Kidney tubule cell (primary cell): ENCODE data around the gene SMAD9.
A peak's percentile ranks its signal among the peaks of the same experiment; 100 is the strongest.

ENCODE experiments used
- DNase-seq: peaks from one replicate; pipeline ENCODE4 v3.0.0-alpha.2; 2018; ENCODE audit warnings: low spot score

Gene SMAD9

DNA sequence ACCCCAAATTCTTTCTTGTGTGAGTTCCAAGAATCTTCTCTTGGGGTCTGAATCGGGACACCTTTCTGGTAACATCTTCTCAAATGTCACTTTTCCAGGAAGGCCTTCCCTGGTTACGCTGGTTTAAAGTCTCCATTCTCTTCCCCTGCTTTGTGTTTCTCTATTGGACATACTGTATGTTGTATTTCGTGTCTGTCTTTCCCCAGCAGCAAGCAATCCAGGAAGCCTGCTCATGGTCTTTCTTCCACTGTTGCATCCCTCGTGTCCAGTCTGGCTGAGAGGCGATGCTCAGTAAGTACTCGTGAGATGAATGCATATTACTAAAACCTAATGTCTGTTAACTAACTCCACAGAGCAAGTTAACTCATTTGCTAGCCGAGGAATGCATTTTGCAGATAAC, 57.3 kb downstream of the SMAD9 start:
- DNase-seq, result no peak

DNA sequence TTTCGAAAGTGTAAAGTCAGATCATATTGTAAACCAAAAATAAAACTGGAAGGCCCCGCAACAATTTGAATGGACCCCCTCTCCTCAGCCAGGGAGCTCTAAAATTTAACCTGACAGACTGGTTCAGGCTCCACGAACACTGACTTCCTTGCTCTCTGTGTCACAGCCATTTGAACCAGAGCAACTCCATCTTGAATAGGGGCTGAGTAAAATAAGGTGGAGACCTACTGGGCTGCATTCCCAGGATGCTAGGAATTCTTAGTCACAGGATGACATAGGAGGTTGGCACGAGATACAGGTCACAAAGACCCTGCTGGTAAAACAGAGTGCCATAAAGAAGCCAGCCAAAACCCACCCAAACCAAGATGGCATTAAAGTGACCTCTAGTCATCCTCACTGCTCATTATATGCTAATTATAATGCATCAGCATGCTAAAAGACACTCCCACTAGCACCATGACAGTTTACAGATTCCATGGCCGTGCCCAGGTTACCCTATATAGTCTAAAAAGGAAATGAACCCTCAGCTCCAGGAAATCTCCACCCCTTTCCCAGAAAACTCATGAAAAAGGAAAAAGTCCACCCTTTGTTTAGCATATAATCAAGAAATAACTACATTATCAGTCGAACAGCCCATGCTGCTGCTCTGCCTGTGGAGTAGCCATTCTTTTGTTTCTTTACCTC, 57.9 kb downstream of the SMAD9 start:
- peak; percentile 27 for DNase-seq

DNA sequence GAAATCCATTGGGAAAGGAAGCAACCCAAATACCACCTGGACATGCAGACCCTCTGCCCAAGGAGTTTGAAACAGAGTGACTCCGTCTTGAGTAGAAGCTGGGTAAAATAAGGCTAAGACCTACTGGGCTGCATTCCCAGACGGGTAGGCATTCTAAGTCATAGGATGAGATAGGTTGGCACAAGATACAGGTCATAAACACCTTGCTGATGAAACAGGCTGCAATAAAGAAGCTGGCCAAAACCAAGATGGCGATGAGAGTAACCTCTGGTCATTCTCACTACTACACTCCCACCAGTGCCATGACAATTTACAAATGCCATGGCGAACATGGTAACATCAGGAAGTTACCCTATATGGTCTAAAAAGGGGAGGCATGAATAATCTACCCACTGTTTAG, 60.8 kb downstream of the SMAD9 start:
- DNase-seq, result no peak

DNA sequence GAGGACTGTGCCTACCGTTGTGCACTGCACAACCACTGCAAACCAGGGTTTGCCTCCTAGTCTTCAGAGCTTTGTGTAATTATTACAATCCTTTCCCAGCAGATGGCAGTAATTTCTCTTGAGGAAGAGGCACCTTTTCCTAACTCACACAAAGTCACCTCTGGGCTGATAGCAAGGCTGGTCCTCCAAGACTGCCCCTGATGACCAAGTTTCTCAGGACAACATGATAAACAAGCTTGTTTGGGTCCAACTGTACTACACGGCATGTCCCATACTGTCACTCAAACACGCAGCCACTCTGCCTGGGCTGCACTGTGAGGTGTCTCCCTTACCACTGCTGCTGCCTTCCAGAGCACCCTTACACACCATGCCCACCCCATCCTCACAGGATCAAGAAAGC, 61.7 kb downstream of the SMAD9 start:
- DNase-seq, result peak; percentile 65

DNA sequence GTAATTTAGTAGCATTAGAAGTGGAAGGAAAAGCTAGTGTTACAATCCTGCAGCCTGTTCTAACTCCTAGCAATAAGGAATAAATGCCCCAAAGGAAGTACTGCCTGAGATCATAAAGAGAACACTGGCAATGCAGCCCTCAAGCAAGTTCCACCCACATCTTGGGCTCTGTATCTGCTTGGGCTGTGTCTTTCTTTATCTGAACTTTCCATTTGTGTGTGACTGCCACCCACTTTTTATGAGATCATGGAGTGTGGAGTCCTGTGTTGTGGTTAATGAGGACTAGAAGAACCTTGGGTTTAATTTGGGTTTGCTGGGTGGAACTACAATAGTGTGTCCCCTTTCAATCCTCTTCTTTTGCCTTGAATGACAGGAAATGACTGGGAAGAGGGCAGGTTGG, 62.8 kb downstream of the SMAD9 start:
- DNase-seq, result no peak

DNA sequence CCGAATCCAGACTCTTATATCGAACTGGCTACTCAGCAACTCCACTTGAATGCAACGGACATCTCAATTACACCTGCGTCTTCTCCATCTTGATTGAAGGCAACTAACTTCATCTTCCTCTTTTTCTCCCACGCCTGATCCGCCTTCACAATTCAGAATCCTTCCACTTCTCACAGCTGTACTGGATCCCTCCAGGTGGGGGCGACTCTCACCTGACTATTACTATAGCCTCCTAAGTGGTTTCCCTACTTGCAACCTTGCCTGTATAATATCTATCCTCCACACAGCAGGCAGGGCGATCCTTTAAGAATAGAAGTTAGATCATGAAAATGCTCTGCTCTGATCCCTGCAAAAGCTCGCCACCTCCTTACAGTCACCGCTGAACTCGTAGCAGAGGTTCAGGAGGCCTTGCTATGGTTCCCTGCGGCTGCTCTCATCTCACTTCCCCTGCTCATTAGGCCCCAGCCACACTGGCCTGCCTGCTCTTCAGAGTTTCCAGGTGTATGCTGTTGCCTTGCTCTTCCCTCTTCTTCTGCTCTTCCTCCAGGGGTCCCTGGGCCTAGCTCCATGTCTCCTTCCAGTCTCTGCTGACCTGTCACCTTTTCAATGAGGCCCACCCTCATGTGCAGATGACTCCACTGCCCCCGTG, 69.1 kb downstream of the SMAD9 start:
- peak; percentile 22 for DNase-seq

DNA sequence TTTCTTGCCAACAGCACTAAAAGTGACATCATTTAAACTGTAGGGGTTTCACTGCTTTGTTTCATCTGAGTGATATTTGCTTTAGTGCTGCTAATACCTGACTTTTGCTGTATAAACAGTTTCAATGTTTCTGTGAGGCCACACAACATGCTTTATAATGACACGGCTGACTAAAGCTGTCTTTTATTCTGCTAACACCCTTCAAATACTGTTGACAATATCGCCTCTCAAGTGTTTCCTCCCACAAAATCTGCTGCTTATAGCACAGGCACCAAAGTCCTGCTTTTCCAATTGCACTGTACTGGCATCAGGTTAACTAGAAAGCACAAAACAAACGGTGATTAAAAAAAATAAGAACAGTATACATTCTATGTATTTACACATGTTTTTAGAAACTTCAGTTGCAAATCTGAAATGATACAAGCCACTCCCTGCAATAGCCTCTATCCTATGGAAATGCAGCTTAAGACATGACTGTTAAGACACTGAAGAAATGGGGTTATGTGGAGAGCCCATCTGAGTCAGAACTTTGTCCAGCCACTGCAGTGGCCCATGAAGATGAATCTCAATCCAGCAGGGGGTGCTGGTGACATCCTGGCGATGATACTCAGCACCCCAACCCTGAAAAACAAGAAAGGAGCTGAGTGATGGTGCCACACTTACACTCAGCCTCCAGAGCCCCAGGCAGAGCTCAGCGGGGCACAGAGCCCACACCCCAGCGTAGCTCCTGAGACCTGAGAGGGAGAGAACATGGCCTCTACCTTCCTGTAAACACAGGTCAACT, 71.6 kb downstream of the SMAD9 start:
- peak; percentile 9 for DNase-seq

DNA sequence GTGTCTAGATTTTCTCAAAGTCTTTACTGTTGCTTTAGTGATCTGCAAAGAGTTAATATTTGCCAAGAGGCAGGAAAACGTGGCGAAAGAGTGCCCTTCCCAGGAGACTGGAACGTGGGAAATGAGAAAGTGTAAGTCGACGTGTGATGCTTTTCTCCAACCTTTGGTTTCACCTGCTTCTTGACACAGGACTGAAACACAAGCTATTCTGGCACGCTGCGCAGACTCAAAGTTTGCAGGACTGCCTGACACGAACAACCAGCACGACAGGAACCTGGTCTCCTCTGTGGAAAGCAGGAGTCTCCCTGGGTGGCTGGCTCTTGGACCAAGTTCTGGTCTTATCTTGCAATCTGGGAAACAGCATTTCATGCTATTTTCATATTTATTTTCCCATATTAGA, 72.4 kb downstream of the SMAD9 start:
- no peak for DNase-seq

DNA sequence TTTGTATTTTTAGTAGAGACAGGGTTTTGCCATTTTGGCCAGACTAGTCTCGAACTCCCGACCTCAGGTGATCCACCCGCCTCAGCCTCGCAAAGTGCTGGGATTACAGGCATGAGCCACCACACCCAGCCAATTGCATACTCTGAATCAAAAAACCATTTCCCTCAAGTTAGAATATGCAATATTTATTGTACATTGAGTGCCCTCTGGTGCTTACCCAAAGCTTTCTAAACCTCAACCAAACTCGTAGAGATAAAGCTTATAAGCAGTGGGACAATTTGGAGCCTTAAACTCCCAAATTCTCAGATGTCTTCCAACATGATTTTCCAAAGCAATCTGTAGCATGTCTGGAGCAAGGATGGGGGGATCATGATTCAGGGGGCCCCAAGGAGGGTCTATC, 78.6 kb downstream of the SMAD9 start:
- no peak for DNase-seq

DNA sequence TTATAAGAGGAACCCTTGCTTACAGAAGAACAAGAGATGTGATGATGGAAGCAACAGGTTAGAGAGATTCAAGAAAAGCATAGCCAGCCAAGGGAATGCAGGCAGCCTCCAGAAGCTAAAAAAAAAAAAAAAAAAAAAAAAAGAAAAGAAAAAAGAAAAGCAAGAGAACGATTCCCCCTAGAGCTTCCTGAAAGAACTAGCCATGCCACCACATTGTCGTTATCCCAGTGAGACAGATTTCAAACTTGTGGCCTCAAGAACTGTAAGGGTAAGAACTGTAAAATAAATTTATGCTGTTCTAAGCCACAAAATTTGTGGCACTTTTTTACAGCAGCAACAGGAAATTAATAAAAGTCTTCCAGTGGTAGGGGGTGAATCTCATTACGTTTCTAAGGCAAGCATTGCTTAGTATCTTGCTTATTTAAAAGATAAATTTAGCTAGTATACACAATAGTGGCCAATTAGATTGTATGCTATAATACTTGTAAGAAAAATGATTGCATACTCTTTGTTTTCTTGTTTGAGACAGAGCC, 79.3 kb downstream of the SMAD9 start:
- no peak for DNase-seq

DNA sequence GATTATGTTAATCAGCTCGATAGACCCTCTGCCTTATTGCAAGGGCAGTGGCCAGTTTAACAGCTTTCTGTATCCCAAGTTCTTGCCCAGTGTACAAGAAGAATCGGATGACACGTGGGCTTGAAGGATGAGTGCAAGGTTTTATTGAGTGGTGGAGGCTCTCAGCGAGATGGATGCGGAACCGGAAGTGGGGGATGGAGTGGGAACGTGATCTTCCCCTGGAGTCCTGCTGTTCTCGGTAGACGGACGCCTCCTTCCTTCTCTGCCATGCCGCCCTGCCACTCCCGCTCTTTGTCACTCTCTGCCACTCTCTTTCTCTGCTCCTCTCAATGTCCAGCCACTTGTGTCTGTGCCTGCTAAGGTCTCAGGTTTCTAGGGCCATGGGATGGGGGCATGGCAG, 80.1 kb downstream of the SMAD9 start:
- no peak for DNase-seq

DNA sequence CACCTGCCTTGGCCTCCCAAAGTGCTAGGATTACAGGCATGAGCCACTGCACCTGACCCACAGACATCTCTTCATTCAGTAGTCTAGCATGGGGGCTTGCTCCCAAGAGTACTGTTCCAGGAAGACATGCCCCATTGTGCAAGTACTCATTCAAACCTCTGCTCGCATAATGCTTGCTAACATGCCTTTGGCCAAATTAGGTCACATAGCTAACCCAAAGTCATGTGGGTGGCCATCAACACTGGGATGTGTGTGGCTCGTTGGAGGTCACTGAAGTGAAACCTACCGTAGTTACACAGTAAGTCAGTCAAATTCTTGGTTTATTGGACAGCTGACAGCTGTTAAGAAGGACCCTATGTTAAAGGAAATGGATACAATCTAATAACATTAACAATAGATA, 80.8 kb downstream of the SMAD9 start:
- DNase-seq, result peak; percentile 83

DNA sequence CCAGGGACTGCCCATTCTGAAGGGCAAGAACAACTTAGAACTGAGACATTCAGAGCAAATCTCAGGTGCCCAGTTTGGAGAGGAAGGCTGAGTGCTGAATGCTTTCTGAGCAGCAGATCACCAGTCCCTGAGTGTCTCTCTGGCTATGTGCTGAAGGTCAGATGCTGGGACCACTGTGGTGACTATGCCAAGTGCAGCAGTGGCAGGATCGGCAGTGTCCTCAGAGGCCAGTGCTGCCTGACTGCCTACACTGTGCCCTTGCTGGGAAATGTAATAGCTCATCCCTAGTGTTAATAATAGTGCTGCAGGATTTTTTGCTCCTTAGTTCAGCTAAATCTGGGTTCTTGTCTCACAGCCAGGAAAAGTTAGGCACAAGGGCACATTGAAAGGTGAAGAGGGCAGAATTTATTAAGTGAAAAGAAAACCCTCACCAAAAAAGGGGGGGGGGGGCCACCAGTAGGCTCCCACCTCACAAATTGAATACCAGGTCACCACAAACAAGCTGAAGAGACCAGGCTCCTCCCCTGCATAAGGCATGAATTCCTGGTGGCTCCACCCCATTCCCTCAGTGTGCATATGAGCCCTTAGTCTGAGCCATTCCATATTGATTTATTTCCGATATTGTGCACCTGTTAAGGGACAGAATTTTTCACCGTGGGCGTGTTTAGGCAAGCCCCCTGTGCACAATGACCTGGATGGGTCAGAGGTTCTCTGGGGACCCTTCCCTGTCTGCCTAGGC, 82.5 kb downstream of the SMAD9 start:
- no peak for DNase-seq

DNA sequence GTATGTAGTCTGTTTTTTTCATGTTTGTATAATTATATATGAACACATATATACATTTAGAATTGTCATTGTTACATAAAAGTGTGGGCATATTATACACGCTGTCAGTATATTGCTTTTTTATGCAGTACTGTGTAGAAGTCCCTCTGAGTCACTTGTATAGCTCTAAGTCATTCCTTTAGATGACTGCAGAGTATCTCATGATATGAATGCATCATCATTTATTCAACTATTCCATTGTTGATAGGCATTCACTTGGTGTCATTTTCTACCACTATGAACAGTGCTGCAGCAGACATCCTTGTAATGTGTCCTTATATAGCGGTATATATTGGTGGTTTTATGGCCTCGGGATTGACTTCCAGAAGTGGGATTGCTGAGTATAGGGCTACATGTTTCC, 85.7 kb downstream of the SMAD9 start:
- peak; percentile 29 for DNase-seq

DNA sequence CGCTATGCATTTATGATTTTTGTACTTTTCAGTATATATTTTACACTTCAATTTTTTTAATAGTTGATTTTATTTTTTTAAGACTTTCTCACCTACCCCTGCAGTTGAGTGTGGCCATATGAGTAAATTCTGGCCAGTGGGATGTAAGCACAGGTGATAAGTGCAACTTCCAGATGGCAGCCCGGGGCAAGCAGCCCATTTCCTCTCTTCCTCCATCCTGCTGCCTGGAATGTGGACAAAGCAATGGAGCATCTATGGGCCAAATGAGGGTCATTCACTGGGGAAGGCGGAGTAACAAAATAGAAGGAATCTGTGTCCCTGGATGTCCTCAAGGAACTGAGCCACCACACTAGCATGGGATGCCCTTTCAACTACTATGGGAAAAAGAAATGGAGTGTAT, 88.7 kb downstream of the SMAD9 start:
- DNase-seq, result no peak

DNA sequence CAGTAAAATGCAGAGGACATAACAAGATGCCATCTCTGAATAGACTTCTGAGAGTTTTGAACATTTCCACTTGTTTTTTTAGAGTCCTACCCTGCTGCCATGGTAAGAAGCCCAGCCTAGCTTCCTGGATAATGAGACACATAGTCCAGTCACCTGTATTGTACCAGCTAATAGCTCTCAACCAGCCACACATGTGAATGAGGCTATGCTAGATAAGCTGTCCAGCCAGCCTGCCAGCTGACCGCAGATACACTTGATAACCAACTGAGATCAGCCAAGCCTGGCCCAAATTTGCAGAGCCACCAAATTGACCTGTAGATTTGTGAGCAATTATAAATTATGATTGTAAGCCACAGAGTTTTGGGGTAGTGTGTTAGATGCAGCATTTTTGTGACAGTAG, 90.3 kb downstream of the SMAD9 start:
- no peak for DNase-seq

DNA sequence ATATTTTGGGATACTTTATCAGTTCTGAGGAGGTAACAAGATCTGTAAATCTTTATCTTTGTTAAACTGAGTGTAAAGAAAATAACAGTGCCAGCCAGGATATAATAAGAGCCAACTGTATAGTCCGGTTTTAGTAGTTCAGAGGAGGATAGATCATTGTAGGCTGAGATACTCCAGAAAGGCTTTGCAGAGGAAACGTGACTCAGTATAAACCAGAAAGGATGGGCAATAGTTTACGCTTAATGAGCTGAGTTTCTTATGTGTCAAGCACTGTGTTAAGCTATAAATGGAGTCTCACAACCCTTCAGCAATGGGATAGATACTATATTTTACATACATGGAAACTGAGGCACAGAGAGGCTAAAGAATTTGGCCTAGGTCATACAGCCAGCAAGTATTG, 97.3 kb downstream of the SMAD9 start:
- no peak for DNase-seq

DNA sequence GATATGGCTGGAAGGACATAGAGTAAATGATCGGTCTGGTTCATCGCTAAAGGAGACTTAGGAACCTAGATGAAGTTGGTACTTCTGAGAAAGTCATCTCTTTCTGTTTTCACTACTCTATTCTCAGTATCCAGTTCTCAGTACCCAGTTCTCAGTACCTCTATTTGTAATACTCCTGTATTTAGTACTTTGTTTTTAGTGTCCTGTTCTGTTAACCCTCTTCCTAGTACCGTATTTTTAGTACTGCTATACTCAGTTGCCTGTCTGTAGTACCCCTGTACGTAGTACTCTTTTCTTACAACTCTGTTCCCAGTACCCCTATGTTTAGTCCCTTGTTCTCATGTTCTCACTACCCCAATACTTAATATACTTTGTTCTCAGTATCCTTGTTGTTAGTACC, 99.8 kb downstream of the SMAD9 start:
- no peak for DNase-seq

DNA sequence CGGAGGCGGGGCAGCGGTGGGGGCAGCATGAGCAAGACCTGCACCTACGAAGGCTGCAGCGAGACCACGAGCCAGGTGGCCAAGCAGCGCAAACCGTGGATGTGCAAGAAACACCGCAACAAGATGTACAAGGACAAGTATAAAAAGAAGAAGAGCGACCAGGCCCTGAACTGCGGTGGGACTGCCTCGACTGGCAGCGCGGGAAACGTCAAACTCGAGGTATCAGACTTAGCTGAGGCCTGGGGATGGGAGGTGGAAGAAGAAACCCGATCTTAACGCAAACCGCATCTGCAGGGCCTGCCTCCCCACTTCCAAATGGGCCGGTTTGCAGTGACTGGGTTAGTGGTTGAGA, 100.3 kb downstream of the SMAD9 start:
- DNase-seq, result no peak

DNA sequence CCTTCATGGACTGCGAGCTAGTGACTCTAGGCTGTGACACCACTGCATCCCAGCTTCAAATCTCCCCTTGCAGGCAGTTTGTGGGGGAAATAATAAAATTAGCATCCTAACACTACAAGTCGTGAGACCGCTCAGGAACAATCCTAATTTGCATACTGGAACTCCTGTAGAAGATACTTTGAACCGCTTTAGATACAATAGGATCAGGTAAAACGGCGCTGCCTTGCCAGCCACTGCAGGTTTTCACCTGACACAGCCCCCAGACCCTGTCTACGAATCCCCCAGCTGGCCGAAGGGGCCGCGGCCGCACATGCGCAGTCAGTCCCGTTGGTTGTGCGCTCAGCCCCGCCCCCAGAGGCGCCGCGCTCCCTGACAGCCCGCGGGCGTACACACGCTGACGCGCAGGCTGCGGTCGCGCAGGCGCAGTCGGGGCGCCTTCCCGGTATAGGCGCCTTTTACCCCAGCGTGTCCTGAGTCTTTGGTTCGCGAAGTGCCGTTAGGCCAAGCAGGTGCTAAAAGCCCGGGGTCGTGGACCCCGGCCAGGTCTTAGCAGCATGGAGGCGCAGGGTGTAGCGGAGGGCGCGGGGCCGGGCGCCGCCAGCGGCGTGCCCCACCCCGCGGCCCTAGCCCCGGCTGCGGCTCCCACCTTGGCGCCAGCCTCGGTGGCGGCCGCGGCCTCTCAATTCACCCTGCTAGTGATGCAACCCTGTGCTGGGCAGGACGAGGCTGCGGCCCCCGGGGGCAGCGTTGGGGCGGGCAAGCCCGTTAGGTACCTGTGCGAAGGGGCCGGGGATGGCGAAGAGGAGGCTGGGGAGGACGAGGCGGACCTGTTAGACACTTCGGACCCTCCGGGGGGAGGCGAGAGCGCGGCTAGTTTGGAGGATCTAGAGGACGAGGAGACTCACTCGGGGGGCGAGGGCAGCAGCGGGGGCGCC, 101.0 kb downstream of the SMAD9 start, which contains the start of gene RFXAP:
TSS of gene RFXAP (plus strand) at position 419 of the 935 bp plus-strand sequence. CDS start at position 555, 136 bp downstream.
- peak; percentile 89 for DNase-seq
